Left lung (tissue), 10 donors: ENCODE results near the gene NPAT. TPM values are rescaled to one million over a fixed set of nuclear protein-coding genes. Genes with fewer than 3 reads are reported as not detected.

Experiments
- ATAC-seq: fragments of 200-7000 bp; cut with Tn5 transposase; one replicate; pipeline ENCODE4 v1.9.1; 2020; ENCODE audit warnings: moderate library complexity
- DNase-seq, 4 donors: peaks; one replicate each; pipeline ENCODE4 v3.0.0-alpha.2; 2013 to 2020
- H3K27ac ChIP-seq, 2 donors: fragments of 200-600 bp; sonication (generic) in 1 of 2; one replicate each; pipeline versions ENCODE4 v1.5.0 to v1.8.0; 2020 to 2021
- H3K27me3 ChIP-seq, 2 donors: fragments of 200-600 bp; sonication (generic) in 1 of 2; one replicate each; pipeline versions ENCODE4 v1.5.0 to v1.8.0; 2020 to 2021
- H3K36me3 ChIP-seq, 2 donors: fragments of 200-600 bp; sonication (generic) in 1 of 2; one replicate each; pipeline versions ENCODE4 v1.5.0 to v1.8.0; 2020 to 2021
- H3K4me1 ChIP-seq, 2 donors: fragments of 200-600 bp; one replicate each; pipeline ENCODE4 v1.8.0; 2021
- H3K4me3 ChIP-seq, 2 donors: fragments of 200-600 bp; sonication (generic) in 1 of 2; one replicate each; pipeline versions ENCODE4 v1.5.0 to v1.8.0; 2020 to 2021; ENCODE audit warnings: mild to moderate bottlenecking in 1 of 2
- H3K9me3 ChIP-seq, 2 donors: fragments of 200-600 bp; sonication (generic) in 1 of 2; one replicate each; pipeline versions ENCODE4 v1.5.0 to v1.8.0; 2020 to 2021
- intact Hi-C, 2 donors: fragments of 100-400 bp; cut with DNase I; formaldehyde crosslinking; loops; one replicate each; pipeline versions ENCODE4 v1.11.2 to v1.14.2; 2022
- polyA plus RNA-seq, 6 donors: library from polyadenylated mRNA; unstranded; fragments of 120-200 nt; gene quantifications; one replicate each; pipeline ENCODE4 v1.2.1, GENCODE V29; 2013; ENCODE audit not compliant: insufficient read length in 6 of 6
- total RNA-seq, 2 donors: library from RNA; stranded (reverse); fragmentation: NEBNext Ultra II Directional; extraction: Animal tissue kit (Norgen Biotek cat#: 25700); gene quantifications; one replicate each; pipeline ENCODE4 v1.2.1, GENCODE V29; 2021
- TF ChIP-seq, protein P1 (sequence below), 2 donors: fragments of 200-600 bp; sonication (generic) in 1 of 2; IDR thresholded peaks; one replicate each; pipeline versions ENCODE4 v1.5.0 to v1.8.0; 2021; ENCODE audit warnings: antibody characterized with exemption in 2 of 2
- donor health status: DM: no; HTN: yes; CAD: no.
- donor health status: DM: no; HTN: no; CAD: no.

The NPAT gene
- total and polyA plus RNA-seq, 8 donors = 13.6 to 22.5 (median 19.2) TPM

DNA sequence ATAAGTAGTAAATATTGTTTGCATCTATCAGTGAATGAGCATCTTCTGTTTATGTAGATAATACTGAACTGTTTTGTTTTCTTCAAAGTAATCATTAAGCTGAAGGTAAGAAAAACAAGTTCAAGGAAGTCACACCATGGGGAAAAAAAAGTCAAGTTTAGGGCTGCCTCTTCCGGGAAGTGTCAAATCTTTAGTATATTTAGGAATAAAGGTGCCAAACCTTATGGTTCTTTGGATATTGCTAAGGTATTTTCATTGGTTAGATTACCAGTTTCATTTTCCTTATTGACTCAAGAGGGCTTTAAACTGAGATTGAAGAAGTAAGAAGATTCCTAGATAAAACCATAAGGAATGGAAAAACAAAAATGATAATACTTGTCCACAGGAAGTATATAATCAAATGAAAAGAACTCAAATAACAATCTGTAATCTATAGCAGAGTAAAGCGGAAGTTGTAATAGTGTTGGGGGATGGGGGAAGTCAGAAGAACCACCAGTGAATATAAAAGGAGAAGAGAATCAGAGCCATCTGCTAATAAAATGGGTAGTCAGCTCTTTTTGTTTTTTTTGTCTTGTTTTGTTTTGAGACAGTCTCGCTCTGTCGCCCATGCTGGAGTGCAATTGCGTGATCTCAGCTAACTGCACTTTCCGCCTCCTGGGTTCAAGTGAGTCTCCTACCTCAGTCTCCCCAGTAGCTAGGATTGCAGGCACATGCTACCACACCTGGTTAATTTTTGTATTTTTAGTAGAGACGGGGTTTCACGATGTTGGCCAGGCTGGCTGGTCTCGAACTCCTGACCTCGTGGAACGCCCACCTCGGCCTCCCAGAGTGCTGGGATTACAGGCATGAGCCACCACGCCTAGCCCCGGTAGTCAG lies 2.7 kb upstream of the NPAT start:
- Histone ChIP-seq H3K9me3 (no peaks in the 10 kb centered on the region), H3K36me3 (peaks cover 0 to 20% of the 10 kb centered on the region in 2 donors), H3K4me1 (peaks cover 7 to 45% of the 10 kb centered on the region in 2 donors), H3K27ac (peak overlapping the region; percentile 98 to 99), H3K4me3 (peak overlapping the region in 1 of 2 donors; percentile 80), H3K27me3 (no peaks in the 10 kb centered on the region)
- no peak for ATAC-seq
- no peak for DNase-seq
- intact Hi-C loops = no loop called here
- TF ChIP-seq, protein P1, sequence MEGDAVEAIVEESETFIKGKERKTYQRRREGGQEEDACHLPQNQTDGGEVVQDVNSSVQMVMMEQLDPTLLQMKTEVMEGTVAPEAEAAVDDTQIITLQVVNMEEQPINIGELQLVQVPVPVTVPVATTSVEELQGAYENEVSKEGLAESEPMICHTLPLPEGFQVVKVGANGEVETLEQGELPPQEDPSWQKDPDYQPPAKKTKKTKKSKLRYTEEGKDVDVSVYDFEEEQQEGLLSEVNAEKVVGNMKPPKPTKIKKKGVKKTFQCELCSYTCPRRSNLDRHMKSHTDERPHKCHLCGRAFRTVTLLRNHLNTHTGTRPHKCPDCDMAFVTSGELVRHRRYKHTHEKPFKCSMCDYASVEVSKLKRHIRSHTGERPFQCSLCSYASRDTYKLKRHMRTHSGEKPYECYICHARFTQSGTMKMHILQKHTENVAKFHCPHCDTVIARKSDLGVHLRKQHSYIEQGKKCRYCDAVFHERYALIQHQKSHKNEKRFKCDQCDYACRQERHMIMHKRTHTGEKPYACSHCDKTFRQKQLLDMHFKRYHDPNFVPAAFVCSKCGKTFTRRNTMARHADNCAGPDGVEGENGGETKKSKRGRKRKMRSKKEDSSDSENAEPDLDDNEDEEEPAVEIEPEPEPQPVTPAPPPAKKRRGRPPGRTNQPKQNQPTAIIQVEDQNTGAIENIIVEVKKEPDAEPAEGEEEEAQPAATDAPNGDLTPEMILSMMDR (IDR thresholded peaks at IDR 0.05) = no peak

GRCh38 chr11:108224366-108224765 lies 1.9 kb upstream of the NPAT start:
- TF ChIP-seq, protein P1 (IDR thresholded peaks at IDR 0.05) = no peak
- no peak for ATAC-seq
- Histone ChIP-seq H3K9me3 (no peaks in the 10 kb centered on the region), H3K36me3 (peaks cover 0 to 12% of the 10 kb centered on the region in 2 donors), H3K27ac (peak overlapping the region; percentile 98 to 99), H3K4me3 (peak overlapping the region; percentile 64 to 80), H3K4me1 (peaks cover 7 to 52% of the 10 kb centered on the region in 2 donors), H3K27me3 (no peaks in the 10 kb centered on the region)
- no peak for DNase-seq
- intact Hi-C loops = no loop called here

- peaks cover 0 to 5% of the 10 kb centered on the region in 2 donors for H3K36me3 ChIP-seq
- DNase-seq = peak in 2 of 4 donors; percentile 4 to 7
- ATAC-seq = no peak
- H3K4me1 ChIP-seq = peaks cover 7 to 55% of the 10 kb centered on the region in 2 donors
- TF ChIP-seq, protein P1 (IDR thresholded peaks at IDR 0.05) = no peak
- peak overlapping the region; percentile 98 to 99 for H3K27ac ChIP-seq
- H3K27me3 ChIP-seq = no peaks in the 10 kb centered on the region
- no peaks in the 10 kb centered on the region for H3K9me3 ChIP-seq
- intact Hi-C loops = no loop called here
- H3K4me3 ChIP-seq = peak overlapping the region; percentile 64 to 80
Measured at GRCh38 chr11:108223348-108224149, 1.1 kb upstream of the NPAT start.

DNA sequence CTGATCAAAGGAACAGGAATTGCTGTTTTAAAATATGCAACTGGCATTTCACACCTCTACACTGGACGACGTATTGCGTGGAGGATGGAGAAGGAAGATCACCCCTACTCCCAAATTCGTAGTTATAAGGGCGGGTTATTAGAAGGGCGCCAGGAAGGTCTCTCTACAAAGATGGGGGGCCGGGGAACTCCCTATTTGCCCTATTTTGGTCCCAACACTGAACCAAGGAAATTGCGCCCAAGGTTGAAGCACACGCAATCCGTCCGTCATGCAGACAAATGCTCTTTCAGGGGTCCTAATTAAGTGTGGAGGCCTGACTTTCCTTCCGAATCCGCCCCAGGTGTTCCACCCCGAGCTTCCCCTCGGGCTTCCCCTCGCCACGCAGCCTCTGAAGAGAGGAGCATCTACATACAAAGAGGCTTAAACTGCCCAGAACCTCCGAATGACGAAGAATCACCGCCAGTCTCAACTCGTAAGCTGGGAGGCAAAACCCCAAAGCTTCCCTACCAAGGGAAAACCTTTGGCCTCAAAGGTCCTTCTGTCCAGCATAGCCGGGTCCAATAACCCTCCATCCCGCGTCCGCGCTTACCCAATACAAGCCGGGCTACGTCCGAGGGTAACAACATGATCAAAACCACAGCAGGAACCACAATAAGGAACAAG lies 396 bp downstream of the NPAT start:
- TF ChIP-seq, protein P1 (IDR thresholded peaks at IDR 0.05) = no peak

More for the DNA sequence above, 396 bp downstream of the NPAT start:
- H3K36me3 ChIP-seq = no peaks in the 10 kb centered on the region
- H3K27me3 ChIP-seq = no peaks in the 10 kb centered on the region
- H3K9me3 ChIP-seq = no peaks in the 10 kb centered on the region
- H3K27ac ChIP-seq = peak overlapping the region; percentile 94 to 99
- ATAC-seq (no peak), DNase-seq (peak in 2 of 4 donors; percentile 18 to 77)
- intact Hi-C loops = no loop called here
- peaks cover 7 to 55% of the 10 kb centered on the region in 2 donors for H3K4me1 ChIP-seq
- H3K4me3 ChIP-seq = peak overlapping the region; percentile 74 to 80
